ENCODE results near the gene ZGPAT. TPM values are rescaled to one million over a fixed set of nuclear protein-coding genes. Genes with fewer than 3 reads are reported as not detected.
A peak's percentile ranks its signal among the peaks of the same experiment; 100 is the strongest.

ZGPAT gene
- total and polyA plus RNA-seq, 9 of the 15 experiments (the other 6 are each of a cell fraction or from before 2014, with no cell fraction given) = 0.14 to 26.6 (median 7.4) TPM

GRCh38 chr20:63745961-63746731, 38.3 kb downstream of the ZGPAT start:
- no peak overlapping the region for H2AFZ ChIP-seq (ENCODE audit: low read depth, low read length)
- ChIA-PET POLR2A (interaction anchor here (1.4 kb wide), 1 partner anchor 40 kb away, joined by 5 read pairs; no protein-coding TSS in a partner anchor), CTCF (ENCODE audit: low intra/inter-chr PET ratio) (no interaction called here)
- WGBS (ENCODE audit: insufficient coverage, low coverage, missing lambda C conversion rate) = 74% methylated on average over 23 of the region's 26 CpGs
- H3K79me2 ChIP-seq (ENCODE audit: control insufficient read depth, insufficient read depth, low read length) = peaks cover 6% of the 10 kb centered on the region; the same call in 2 of the 3 replicates
- no peak overlapping the region for H3K4me3 ChIP-seq
- H3K27me3 ChIP-seq (ENCODE audit: control insufficient read depth in 2 of 2, insufficient read depth in 2 of 2, low read length in 2 of 2) = no peaks in the 10 kb centered on the region
- no peak overlapping the region for H3K27ac ChIP-seq (ENCODE audit: extremely low read depth, low read depth, low read length)
- no peak overlapping the region for H3K4me2 ChIP-seq (ENCODE audit: insufficient read depth, low read length)
- peaks cover 12 to 69% of the 10 kb centered on the region in 2 experiments for H3K4me1 ChIP-seq (replicated peaks in 1 of 2; ENCODE audit: control insufficient read depth in 2 of 2, insufficient read depth in 2 of 2, low read length in 2 of 2)
- in situ Hi-C loops (cut with MboI) (no loop called here), intact Hi-C loops (cut with micrococcal nuclease) (no loop called here)
- no peak for FAIRE-seq
- 0 out of 3 replicates have a peak, but pooled peaks have one; percentile 9 for ATAC-seq
- no peaks in the 10 kb centered on the region for H3K9me3 ChIP-seq (replicated peaks; ENCODE audit: control insufficient read depth, insufficient read depth, low read depth, low read length)
- H3K9ac ChIP-seq (ENCODE audit: insufficient read depth in 1 of 2, low read depth in 2 of 2, low read length in 2 of 2) = no peak overlapping the region
- no TSS peak for BruUV-seq (replicated peaks)
- no peaks in the 10 kb centered on the region for H3K9me1 ChIP-seq (ENCODE audit: control insufficient read depth, insufficient read depth, low read length)
- peaks cover 28% of the 10 kb centered on the region; the same call in 1 of the 3 replicates for H3K36me3 ChIP-seq (ENCODE audit: control insufficient read depth, insufficient read depth, low read length)
- DNase-seq (ENCODE audit: extremely low read depth in 1 of 4, low spot score in 3 of 4) = no peak
- no peaks in the 10 kb centered on the region; the same call in 1 of the 2 replicates for H4K20me1 ChIP-seq (replicated peaks; ENCODE audit: control insufficient read depth, insufficient read depth, low read length)
- no peak for TF ChIP-seq E2F4 (CRISPR knock-in tag; IDR thresholded peaks at IDR 0.05; ENCODE audit: low read depth)
- no peak for TF ChIP-seq MECOM (CRISPR knock-in tag; IDR thresholded peaks at IDR 0.05)
- 0 out of 6 replicates have a peak, but pooled peaks of 1 of the 3 experiments have one; percentile 8 for TF ChIP-seq CTCF (IDR thresholded peaks at IDR 0.05 in 2 of 3, conservative IDR thresholded peaks at IDR 0.05 in 1 of 3; ENCODE audit: insufficient read depth in 2 of 3, low read depth in 1 of 3, low read length in 3 of 3)
- TF ChIP-seq ZNF512 (tag; IDR thresholded peaks at IDR 0.05) = no peak
- peak; percentile 30 for TF ChIP-seq FIP1L1 (IDR thresholded peaks at IDR 0.05; ENCODE audit: low read depth, low read length, poor library complexity, severe bottlenecking)
- TF ChIP-seq RBFOX2 (IDR thresholded peaks at IDR 0.05; ENCODE audit: low read depth, low read length) = 0 out of 2 replicates have a peak, but pooled peaks have one; percentile 16
- TF ChIP-seq ZKSCAN8 (CRISPR knock-in tag; IDR thresholded peaks at IDR 0.05) = no peak
- peak; percentile 55 for TF ChIP-seq RBM22 (IDR thresholded peaks at IDR 0.05; ENCODE audit: low read depth, low read length, poor library complexity, severe bottlenecking)
- no peak for TF ChIP-seq ID3 (CRISPR knock-in tag; IDR thresholded peaks at IDR 0.05)
- no peak for TF ChIP-seq ID3 (tag; IDR thresholded peaks at IDR 0.05)
- TF ChIP-seq NFIC (IDR thresholded peaks at IDR 0.05) = no peak
- TF ChIP-seq CXXC5 (CRISPR knock-in tag; IDR thresholded peaks at IDR 0.05) = no peak
- no peak for TF ChIP-seq CGGBP1 (CRISPR knock-in tag; IDR thresholded peaks at IDR 0.05)
- no peak for TF ChIP-seq RBM17 (IDR thresholded peaks at IDR 0.05; ENCODE audit: borderline replicate concordance, low read depth, low read length)
